H1 (cell line): ENCODE data around the gene REC8. TPM values are rescaled to one million over a fixed set of nuclear protein-coding genes. Genes with fewer than 3 reads are reported as not detected.

Experiments used
- ASH2L ChIP-seq: fragments of 200-600, 300-600 bp; sonication (generic); IDR thresholded peaks from one replicate; pipeline ENCODE4 v1.7.1; 2017; ENCODE audit warnings: low read length
- CBX5 ChIP-seq: fragments of 300-800, 300-1000 bp; sonication (generic); IDR thresholded peaks from 2 replicates; pipeline ENCODE4 v1.7.1; 2016; ENCODE audit warnings: antibody characterized with exemption, low read length, low read depth
- CEBPB ChIP-seq: IDR thresholded peaks from 2 replicates; pipeline ENCODE4 v1.6.1; 2012; ENCODE audit warnings: low read depth, low read length
- CHD7 ChIP-seq: fragments of 300-600 bp; sonication (generic); IDR thresholded peaks from 2 replicates; pipeline ENCODE4 v1.7.1; 2012; ENCODE audit warnings: low read length, moderate library complexity, mild to moderate bottlenecking, inconsistent platforms; ENCODE audit not compliant: insufficient replicate concordance
- FOSL1 ChIP-seq: IDR thresholded peaks from 2 replicates; pipeline ENCODE4 v1.6.1; 2011; ENCODE audit warnings: mild to moderate bottlenecking, low read depth, low read length, moderate library complexity; ENCODE audit not compliant: insufficient read depth
- GTF2F1 ChIP-seq: IDR thresholded peaks from 2 replicates; pipeline ENCODE4 v1.6.1; 2012; ENCODE audit warnings: low read depth, low read length, improper control_type of control experiment, borderline replicate concordance
- HDAC6 ChIP-seq: IDR thresholded peaks from one replicate; pipeline ENCODE4 v1.7.1; 2012; ENCODE audit warnings: low read depth, mild to moderate bottlenecking, inconsistent platforms, low read length, moderate library complexity
- KDM5A ChIP-seq: fragments of 200-600 bp; IDR thresholded peaks from 2 replicates; pipeline ENCODE4 v1.7.1; 2012; ENCODE audit warnings: mild to moderate bottlenecking, low read length, inconsistent platforms, mixed read lengths
- PHF8 ChIP-seq: fragments of 200-600 bp; sonication (generic); conservative IDR thresholded peaks from 2 replicates; pipeline ENCODE4 v1.7.1; 2012; ENCODE audit warnings: low read depth, mild to moderate bottlenecking, inconsistent platforms, low read length, moderate library complexity
- POLR2A ChIP-seq, 2 experiments: IDR thresholded peaks; 1 replicate in 1 of 2; 2 replicates in 1 of 2; pipeline ENCODE4 v1.6.1; 2011; ENCODE audit warnings: low read depth in 2 of 2, low read length in 2 of 2, mild to moderate bottlenecking in 2 of 2; ENCODE audit errors: control extremely low read depth in 1 of 2
- RXRA ChIP-seq: IDR thresholded peaks from 2 replicates; pipeline ENCODE4 v1.6.1; 2011; ENCODE audit warnings: low read depth, mild to moderate bottlenecking, low read length, moderate library complexity; ENCODE audit not compliant: insufficient read depth
- SRF ChIP-seq: IDR thresholded peaks from 2 replicates; pipeline ENCODE4 v1.6.1; 2011; ENCODE audit warnings: mild to moderate bottlenecking, low read depth, low read length, moderate library complexity
- TAF7 ChIP-seq: optimal IDR thresholded peaks from 2 replicates; pipeline ENCODE3; 2011; ENCODE audit warnings: low read depth, mild to moderate bottlenecking, inconsistent platforms, low read length, moderate library complexity, borderline replicate concordance
- polyA plus RNA-seq, 7 experiments: library from polyadenylated mRNA; depleted of rRNA in 3 of 7; stranded (reverse) in 5 of 7; unstranded in 2 of 7; fragments of >200 nt in 5 of 7; fragments of 200-250 nt in 2 of 7; gene quantifications; 1 replicate in 5 of 7; 2 replicates in 1 of 7; 4 replicates in 1 of 7; pipeline versions ENCODE4 v1.2.1 to v1.2.3, GENCODE V29; 2011 to 2013; ENCODE audit warnings: missing spikeins in 2 of 7, mixed read lengths in 2 of 7
- total RNA-seq: library from RNA; stranded (reverse); fragmentation: NEBNext Ultra II Directional; extraction: Animal tissue kit (Norgen Biotek cat#: 25700); gene quantifications from 2 replicates; pipeline ENCODE4 v1.2.1, GENCODE V29; 2021

Gene REC8
- total and polyA plus RNA-seq, 2 of the 8 experiments (the other 6 are each of a cell fraction or from before 2014, with no cell fraction given), result 9.8 to 28.5 TPM

GRCh38 chr14:24162093-24162492 is 9.8 kb upstream of the REC8 start (continued):
- TF ChIP-seq CHD7, result no peak
- TF ChIP-seq GTF2F1, result no peak
- TF ChIP-seq PHF8, result no peak
- no peak for TF ChIP-seq CBX5
- no peak for TF ChIP-seq KDM5A
- TF ChIP-seq RXRA, result no peak
- TF ChIP-seq HDAC6, result no peak
- TF ChIP-seq TAF7, result no peak
- no peak for TF ChIP-seq ASH2L
- TF ChIP-seq CEBPB, result no peak
- TF ChIP-seq POLR2A (IDR thresholded peaks at IDR 0.05; ENCODE audit: control extremely low read depth in 1 of 2, low read depth in 2 of 2, low read length in 2 of 2), result no peak
- TF ChIP-seq SRF, result no peak
- no peak for TF ChIP-seq FOSL1
